CD14-positive monocyte (primary cell): ENCODE measurements around the gene ARID3A. TPM values are rescaled to one million over a fixed set of nuclear protein-coding genes. Genes with fewer than 3 reads are reported as not detected.

ENCODE experiments used
- DNase-seq, 3 donors: peaks; one replicate each; pipeline ENCODE4 v3.0.0-alpha.2; 2011 to 2022
- H2AFZ ChIP-seq: 2 replicates; pipeline ENCODE4 v1.6.0; 2012; ENCODE audit warnings: mild to moderate bottlenecking, low read depth, low read length, inconsistent platforms; ENCODE audit not compliant: insufficient read depth, poor library complexity, severe bottlenecking
- H3K27ac ChIP-seq, 2 donors: 1 replicate in 1 of 2; 2 replicates in 1 of 2; pipeline ENCODE4 v1.5.1; 2012 to 2013; ENCODE audit warnings: low read length in 2 of 2, control low read depth in 1 of 2, inconsistent platforms in 1 of 2, low read depth in 1 of 2, mild to moderate bottlenecking in 1 of 2
- H3K27me3 ChIP-seq, 2 donors: one replicate each; pipeline versions ENCODE4 v1.6.0 to v1.6.1; 2011 to 2013; ENCODE audit warnings: low read length in 2 of 2; ENCODE audit not compliant: control insufficient read depth in 2 of 2, insufficient read depth in 2 of 2
- H3K36me3 ChIP-seq, 2 donors: replicated peaks in 1 of 2; 1 replicate in 1 of 2; 2 replicates in 1 of 2; pipeline versions ENCODE4 v1.5.1 to v1.6.1; 2012 to 2013; ENCODE audit warnings: low read length in 2 of 2, control low read depth in 1 of 2, inconsistent platforms in 1 of 2, mild to moderate bottlenecking in 1 of 2; ENCODE audit not compliant: insufficient read depth in 2 of 2, control insufficient read depth in 1 of 2
- H3K4me1 ChIP-seq, 2 donors: 1 replicate in 1 of 2; 2 replicates in 1 of 2; pipeline versions ENCODE4 v1.5.1 to v1.6.1; 2012 to 2013; ENCODE audit warnings: low read length in 2 of 2, control low read depth in 1 of 2, inconsistent platforms in 1 of 2, mild to moderate bottlenecking in 1 of 2, moderate library complexity in 1 of 2; ENCODE audit not compliant: insufficient read depth in 2 of 2, control insufficient read depth in 1 of 2
- H3K4me2 ChIP-seq: replicated peaks from 2 replicates; pipeline ENCODE3; 2012; ENCODE audit warnings: low read length, moderate library complexity, mild to moderate bottlenecking; ENCODE audit not compliant: poor library complexity, severe bottlenecking; ENCODE audit errors: extremely low read depth
- H3K4me3 ChIP-seq, 3 experiments: fragments of 200-600 bp in 1 of 3; sonication (generic) in 1 of 3; replicated peaks in 1 of 3; 1 replicate in 2 of 3; 2 replicates in 1 of 3; pipeline ENCODE4 v1.5.1; 2011 to 2013; ENCODE audit warnings: low read length in 3 of 3, mild to moderate bottlenecking in 3 of 3, control low read depth in 2 of 3, low read depth in 2 of 3, inconsistent platforms in 1 of 3, moderate library complexity in 1 of 3
- H3K79me2 ChIP-seq: 2 replicates; pipeline ENCODE4 v1.6.0; 2012; ENCODE audit warnings: mild to moderate bottlenecking, control low read depth, inconsistent platforms, low read length, moderate library complexity; ENCODE audit not compliant: insufficient read depth
- H3K9ac ChIP-seq: 2 replicates; pipeline ENCODE4 v1.6.0; 2017; ENCODE audit warnings: low read length, mild to moderate bottlenecking; ENCODE audit not compliant: insufficient read depth, poor library complexity, severe bottlenecking
- H3K9me3 ChIP-seq, 2 donors: replicated peaks in 1 of 2; 1 replicate in 1 of 2; 2 replicates in 1 of 2; pipeline versions ENCODE4 v1.5.1 to v1.6.1; 2012 to 2013; ENCODE audit warnings: low read length in 2 of 2, control low read depth in 1 of 2; ENCODE audit not compliant: control insufficient read depth in 1 of 2, insufficient read depth in 1 of 2
- H4K20me1 ChIP-seq: 2 replicates; pipeline ENCODE4 v1.6.0; 2012; ENCODE audit warnings: mild to moderate bottlenecking, low read length, control low read depth, moderate library complexity; ENCODE audit not compliant: insufficient read depth
- H3K27ac Mint-ChIP-seq, 7 donors: one replicate each; pipeline ENCODE4 v1.8.0; 2020; ENCODE audit warnings: mild to moderate bottlenecking in 7 of 7, mixed read lengths in 7 of 7, moderate library complexity in 6 of 7, inconsistent platforms in 2 of 7
- H3K27me3 Mint-ChIP-seq, 3 donors: one replicate each; pipeline ENCODE4 v1.8.0; 2021 to 2022; ENCODE audit warnings: low read depth in 3 of 3, mild to moderate bottlenecking in 3 of 3, mixed read lengths in 3 of 3, moderate library complexity in 3 of 3, inconsistent platforms in 1 of 3
- H3K36me3 Mint-ChIP-seq, 2 donors: one replicate each; pipeline ENCODE4 v1.8.0; 2020; ENCODE audit warnings: mixed read lengths in 2 of 2, inconsistent platforms in 1 of 2, mild to moderate bottlenecking in 1 of 2
- H3K4me1 Mint-ChIP-seq: one replicate; pipeline ENCODE4 v1.8.0; 2020; ENCODE audit warnings: mild to moderate bottlenecking, mixed read lengths
- H3K4me3 Mint-ChIP-seq, 2 donors: one replicate each; pipeline ENCODE4 v1.8.0; 2020; ENCODE audit warnings: mild to moderate bottlenecking in 2 of 2, mixed read lengths in 2 of 2, moderate library complexity in 1 of 2
- H3K9me3 Mint-ChIP-seq, 7 donors: one replicate each; pipeline ENCODE4 v1.8.0; 2020 to 2022; ENCODE audit warnings: mixed read lengths in 7 of 7, mild to moderate bottlenecking in 6 of 7, moderate library complexity in 6 of 7, inconsistent platforms in 2 of 7
- CTCF ChIP-seq: fragments of 200-600 bp; IDR thresholded peaks from one replicate; pipeline ENCODE4 v1.8.0; 2022; ENCODE audit warnings: antibody characterized with exemption, mild to moderate bottlenecking
- WGBS: methylation state at CpG from one replicate; pipeline ENCODE4 v1.1.5; 2013; ENCODE audit warnings: missing lambda C conversion rate; ENCODE audit not compliant: insufficient coverage; 5-methylcytosine and 5-hydroxymethylcytosine counted together
- intact Hi-C, 2 donors: fragments of 100-400 bp; cut with micrococcal nuclease; formaldehyde crosslinking; loops; one replicate each; pipeline versions ENCODE4 v1.15.0 to v1.15.1; 2023
- polyA plus RNA-seq, 3 donors: library from polyadenylated mRNA; depleted of rRNA in 1 of 3; unstranded in 2 of 3; stranded (reverse) in 1 of 3; fragments of 300-500 nt in 2 of 3; fragments of >200 nt in 1 of 3; fragmentation: Illumina TruSeq in 2 of 3; gene quantifications; 1 replicate in 2 of 3; 2 replicates in 1 of 3; pipeline ENCODE4 v1.2.3, GENCODE V29; 2012 to 2021

The ARID3A gene
- polyA plus RNA-seq, 3 donors: 2.1 to 41.6 (median 3.2) TPM

- H3K36me3 Mint-ChIP-seq: peaks cover 28 to 65% of the 10 kb centered on the region in 2 donors
- Histone ChIP-seq H4K20me1 (peaks cover 88% of the 10 kb centered on the region), H3K79me2 (peaks cover 46% of the 10 kb centered on the region), H3K9ac (no peak overlapping the region), H3K4me1 (peaks cover 16 to 17% of the 10 kb centered on the region in 2 donors), H3K4me3 (no peak overlapping the region), H3K27me3 (no peaks in the 10 kb centered on the region), H3K36me3 (peaks cover 24 to 32% of the 10 kb centered on the region in 2 donors), H3K4me2 (no peak overlapping the region), H3K9me3 (no peaks in the 10 kb centered on the region), H2AFZ (no peak overlapping the region), H3K27ac (no peak overlapping the region)
- peak overlapping the region in 1 of 7 donors; percentile 60 for H3K27ac Mint-ChIP-seq
- no peak overlapping the region for H3K4me3 Mint-ChIP-seq
- no peak for TF ChIP-seq CTCF
- no peaks in the 10 kb centered on the region for H3K9me3 Mint-ChIP-seq
- DNase-seq: no peak
- intact Hi-C loops: no loop called here
- peaks cover 21% of the 10 kb centered on the region for H3K4me1 Mint-ChIP-seq
- WGBS: 92% methylated on average over 21 of the region's 32 CpGs
- H3K27me3 Mint-ChIP-seq: peaks cover 0 to 2% (median 0%) of the 10 kb centered on the region in 3 donors
These were observed 22.5 kb upstream of the ARID3A start for GRCh38 chr19:903266-903797.

GRCh38 chr19:904545-904944 is 21.3 kb upstream of the ARID3A start:
- peaks cover 28 to 30% of the 10 kb centered on the region in 2 donors for H3K4me1 ChIP-seq
- peak overlapping the region in 2 of 7 donors; percentile 29 to 63 for H3K27ac Mint-ChIP-seq

More at GRCh38 chr19:904545-904944, 21.3 kb upstream of the ARID3A start:
- intact Hi-C loops: no loop called here
- Histone ChIP-seq H3K9me3 (no peaks in the 10 kb centered on the region), H3K36me3 (peaks cover 12 to 20% of the 10 kb centered on the region in 2 donors), H4K20me1 (peaks cover 75% of the 10 kb centered on the region), H3K79me2 (peaks cover 58% of the 10 kb centered on the region), H3K4me3 (no peak overlapping the region), H3K9ac (no peak overlapping the region), H2AFZ (no peak overlapping the region), H3K27me3 (no peaks in the 10 kb centered on the region), H3K27ac (no peak overlapping the region), H3K4me2 (no peak overlapping the region)
- no peak overlapping the region for H3K4me3 Mint-ChIP-seq
- WGBS: 100% methylated on average over 6 of the region's 8 CpGs
- peaks cover 20 to 58% of the 10 kb centered on the region in 2 donors for H3K36me3 Mint-ChIP-seq
- no peak for TF ChIP-seq CTCF
- peaks cover 0 to 2% (median 0%) of the 10 kb centered on the region in 3 donors for H3K27me3 Mint-ChIP-seq
- DNase-seq: no peak
- H3K9me3 Mint-ChIP-seq: no peaks in the 10 kb centered on the region
- peaks cover 33% of the 10 kb centered on the region for H3K4me1 Mint-ChIP-seq
